GM18499 (cell line): ENCODE measurements around the gene ARHGAP1.
"Not testable (repeated sequence)": the region's sequence is repeated elsewhere in the genome, so short reads cannot be mapped to it uniquely, and the experiment has no call there.

Source experiments
- ATAC-seq: cut with Tn5 transposase; IDR thresholded peaks from one replicate; pipeline ENCODE4 v1.9.1; 2021; ENCODE audit warnings: moderate number of reproducible peaks; ENCODE audit not compliant: insufficient read depth, unreplicated experiment

Gene ARHGAP1

GRCh38 chr11:46675949-46676348 is 24.5 kb downstream of the ARHGAP1 start:
- ATAC-seq, result no peak

- no peak for ATAC-seq
Observed at GRCh38 chr11:46675288-46675851, 25.0 kb downstream of the ARHGAP1 start.

- ATAC-seq, result no peak
Observed at GRCh38 chr11:46674463-46675287, 25.7 kb downstream of the ARHGAP1 start.

- ATAC-seq, result no peak
Observed at GRCh38 chr11:46673713-46674462, 26.5 kb downstream of the ARHGAP1 start.

- ATAC-seq, result no peak
Observed at GRCh38 chr11:46672381-46672839, 28.0 kb downstream of the ARHGAP1 start.

- no peak for ATAC-seq
Observed at GRCh38 chr11:46671958-46672315, 28.5 kb downstream of the ARHGAP1 start.

GRCh38 chr11:46670521-46670920 is 29.9 kb downstream of the ARHGAP1 start:
- not testable (repeated sequence) for ATAC-seq

GRCh38 chr11:46669711-46670139 is 30.7 kb downstream of the ARHGAP1 start:
- ATAC-seq, result no peak

- no peak for ATAC-seq
Observed at GRCh38 chr11:46668480-46669085, 31.8 kb downstream of the ARHGAP1 start.

- no peak for ATAC-seq
Observed at GRCh38 chr11:46667043-46667481, 33.4 kb downstream of the ARHGAP1 start.

GRCh38 chr11:46666516-46666915 is 33.9 kb downstream of the ARHGAP1 start:
- ATAC-seq, result no peak

- ATAC-seq, result no peak
Observed at GRCh38 chr11:46665356-46665755, 35.1 kb downstream of the ARHGAP1 start.

GRCh38 chr11:46664612-46665011 is 35.8 kb downstream of the ARHGAP1 start:
- ATAC-seq, result no peak

- ATAC-seq, result no peak
Observed at GRCh38 chr11:46663277-46663940, 37.0 kb downstream of the ARHGAP1 start.

- no peak for ATAC-seq
Observed at GRCh38 chr11:46662366-46662765, 38.1 kb downstream of the ARHGAP1 start.

- no peak for ATAC-seq
Observed at GRCh38 chr11:46661836-46662235, 38.6 kb downstream of the ARHGAP1 start.

GRCh38 chr11:46659908-46660307 is 40.5 kb downstream of the ARHGAP1 start:
- no peak for ATAC-seq

GRCh38 chr11:46658259-46658658 is 42.2 kb downstream of the ARHGAP1 start:
- no peak for ATAC-seq

- no peak for ATAC-seq
Observed at GRCh38 chr11:46657186-46657585, 43.2 kb downstream of the ARHGAP1 start.

- ATAC-seq, result no peak
Observed at GRCh38 chr11:46655631-46656030, 44.8 kb downstream of the ARHGAP1 start.
